GM06990 (cell line): Measurements from ENCODE around the gene SLC6A18.

Experiments used
- DNase-seq: peaks from one replicate; pipeline ENCODE4 v3.0.0-alpha.2; 2011; ENCODE audit not compliant: insufficient read length; ENCODE audit errors: extremely low read depth
- H3K27me3 ChIP-seq: replicated peaks from 2 replicates; pipeline ENCODE4 v1.6.0; 2011; ENCODE audit warnings: low read length; ENCODE audit not compliant: control insufficient read depth, insufficient read depth
- H3K36me3 ChIP-seq: 2 replicates; pipeline ENCODE4 v1.5.1; 2011; ENCODE audit warnings: low read length; ENCODE audit not compliant: control insufficient read depth, insufficient read depth
- H3K4me3 ChIP-seq: replicated peaks from 2 replicates; pipeline ENCODE4 v1.5.1; 2011; ENCODE audit warnings: low read depth, mild to moderate bottlenecking, control low read depth, low read length
- TF ChIP-seq, protein P1 (sequence below): IDR thresholded peaks from 2 replicates; pipeline ENCODE4 v1.5.1; 2011; ENCODE audit warnings: low read length, control low read depth, mild to moderate bottlenecking, inconsistent platforms; ENCODE audit not compliant: insufficient read depth, poor library complexity, severe bottlenecking

Gene SLC6A18

DNA sequence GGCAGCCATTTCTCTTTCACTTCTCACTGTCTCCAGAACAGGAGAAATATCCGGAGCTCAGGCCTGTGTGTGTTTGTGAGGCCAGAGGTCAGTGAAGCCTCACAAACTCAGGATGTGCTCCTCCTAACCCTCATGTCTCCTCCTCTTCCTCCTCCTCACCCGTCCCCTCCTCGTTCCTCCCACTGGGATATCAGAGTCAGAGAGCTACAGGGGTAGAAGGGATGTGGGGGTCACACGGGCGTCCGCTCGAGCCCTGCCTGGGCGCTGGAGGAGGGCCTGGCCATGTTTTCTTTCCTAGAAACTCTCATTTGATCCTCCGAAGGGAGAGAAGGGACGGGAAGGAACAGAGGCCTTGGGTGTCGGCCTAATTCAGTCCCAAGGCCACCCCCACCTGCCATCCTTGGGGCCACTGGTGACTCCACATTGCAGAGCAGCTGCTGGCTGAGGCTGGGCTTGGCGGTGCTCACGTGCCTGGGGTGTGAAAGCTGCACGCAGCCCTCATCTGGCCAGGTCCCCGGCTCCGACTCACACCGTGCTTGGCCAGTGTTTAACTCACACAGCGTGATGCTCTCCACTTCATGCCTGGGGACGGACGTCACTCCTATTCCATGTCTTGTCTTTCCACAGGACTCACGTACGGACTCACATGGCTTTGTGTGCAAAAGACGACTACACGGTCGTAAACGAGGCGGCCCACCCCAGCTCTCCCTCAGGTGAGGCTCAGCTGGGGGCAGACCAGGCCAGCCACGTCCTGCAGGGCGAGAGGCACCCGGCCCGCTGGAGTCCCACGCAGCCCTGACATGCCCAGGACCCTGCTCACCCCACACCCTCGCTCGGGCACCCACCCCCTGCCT lies 46.4 kb upstream of the SLC6A18 start:
- no peaks in the 10 kb centered on the region for H3K36me3 ChIP-seq
- no peaks in the 10 kb centered on the region; the same call in 1 of the 2 replicates for H3K27me3 ChIP-seq
- TF ChIP-seq, protein P1, sequence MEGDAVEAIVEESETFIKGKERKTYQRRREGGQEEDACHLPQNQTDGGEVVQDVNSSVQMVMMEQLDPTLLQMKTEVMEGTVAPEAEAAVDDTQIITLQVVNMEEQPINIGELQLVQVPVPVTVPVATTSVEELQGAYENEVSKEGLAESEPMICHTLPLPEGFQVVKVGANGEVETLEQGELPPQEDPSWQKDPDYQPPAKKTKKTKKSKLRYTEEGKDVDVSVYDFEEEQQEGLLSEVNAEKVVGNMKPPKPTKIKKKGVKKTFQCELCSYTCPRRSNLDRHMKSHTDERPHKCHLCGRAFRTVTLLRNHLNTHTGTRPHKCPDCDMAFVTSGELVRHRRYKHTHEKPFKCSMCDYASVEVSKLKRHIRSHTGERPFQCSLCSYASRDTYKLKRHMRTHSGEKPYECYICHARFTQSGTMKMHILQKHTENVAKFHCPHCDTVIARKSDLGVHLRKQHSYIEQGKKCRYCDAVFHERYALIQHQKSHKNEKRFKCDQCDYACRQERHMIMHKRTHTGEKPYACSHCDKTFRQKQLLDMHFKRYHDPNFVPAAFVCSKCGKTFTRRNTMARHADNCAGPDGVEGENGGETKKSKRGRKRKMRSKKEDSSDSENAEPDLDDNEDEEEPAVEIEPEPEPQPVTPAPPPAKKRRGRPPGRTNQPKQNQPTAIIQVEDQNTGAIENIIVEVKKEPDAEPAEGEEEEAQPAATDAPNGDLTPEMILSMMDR: no peak
- no peak for DNase-seq
- no peak overlapping the region for H3K4me3 ChIP-seq

DNA sequence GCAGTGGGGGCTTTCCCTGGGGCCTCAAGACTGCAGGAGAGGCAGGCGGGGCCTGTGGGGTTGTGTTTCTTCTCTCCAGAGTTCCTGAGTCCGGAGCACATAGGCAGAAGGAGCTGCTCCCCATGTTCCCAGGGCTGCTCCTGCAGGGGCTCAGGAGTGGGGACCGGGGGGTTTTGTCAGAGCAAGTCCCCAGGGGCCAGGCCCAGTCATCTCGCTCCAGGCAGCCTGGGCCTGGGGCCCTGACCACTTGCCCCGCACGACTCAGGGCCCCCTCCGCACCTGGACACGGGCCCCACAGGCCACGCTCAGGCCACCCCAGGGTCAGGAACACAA lies 45.8 kb upstream of the SLC6A18 start:
- Histone ChIP-seq H3K4me3 (no peak overlapping the region), H3K36me3 (no peaks in the 10 kb centered on the region), H3K27me3 (no peaks in the 10 kb centered on the region; the same call in 1 of the 2 replicates)
- no peak for DNase-seq
- TF ChIP-seq, protein P1: no peak

DNA sequence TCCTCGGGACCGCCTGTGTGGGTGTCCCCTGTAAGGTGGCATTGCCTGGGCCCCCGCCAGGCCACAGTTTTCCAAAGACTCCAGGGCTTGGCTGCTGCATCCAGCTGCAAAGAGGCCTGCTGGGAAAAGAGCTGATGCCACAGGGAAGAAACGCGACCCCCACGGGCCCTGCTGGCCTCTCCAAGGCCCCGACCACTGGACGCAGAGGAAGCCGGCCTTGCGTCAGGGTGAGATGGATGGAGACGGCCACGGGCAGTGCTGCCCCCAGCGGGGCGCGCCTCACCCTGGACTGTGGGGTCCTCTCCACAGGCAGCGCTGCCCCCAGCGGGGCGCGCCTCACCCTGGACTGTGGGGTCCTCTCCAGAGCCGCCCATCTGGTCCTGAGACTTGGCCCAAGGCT lies 45.1 kb upstream of the SLC6A18 start:
- no peak for DNase-seq
- TF ChIP-seq, protein P1: no peak
- Histone ChIP-seq H3K36me3 (no peaks in the 10 kb centered on the region), H3K27me3 (no peaks in the 10 kb centered on the region; the same call in 1 of the 2 replicates), H3K4me3 (no peak overlapping the region)

DNA sequence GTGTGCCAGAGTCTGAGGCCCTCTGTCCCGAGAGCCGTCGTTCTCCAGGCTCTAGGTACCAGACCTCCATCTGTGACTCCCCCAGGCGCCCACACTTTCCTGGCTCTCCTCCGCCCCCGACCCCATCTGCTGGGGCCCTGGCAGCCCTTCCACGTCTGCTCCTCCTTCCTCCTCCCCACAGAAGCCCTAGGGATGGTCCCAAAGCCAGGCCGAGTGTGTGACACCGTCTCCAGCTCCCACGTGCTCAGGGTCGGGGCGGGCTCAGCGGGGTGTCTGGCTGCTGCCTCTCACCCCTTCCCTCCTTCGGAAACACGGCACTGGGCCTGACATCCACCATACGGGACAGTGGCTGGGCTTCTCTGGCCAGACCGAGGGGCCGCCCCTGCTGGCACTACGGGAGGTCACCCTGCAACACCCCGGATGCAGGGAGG lies 44.3 kb upstream of the SLC6A18 start:
- H3K4me3 ChIP-seq: no peak overlapping the region
- H3K36me3 ChIP-seq: no peaks in the 10 kb centered on the region
- no peaks in the 10 kb centered on the region; the same call in 1 of the 2 replicates for H3K27me3 ChIP-seq
- TF ChIP-seq, protein P1: no peak
- DNase-seq: no peak

DNA sequence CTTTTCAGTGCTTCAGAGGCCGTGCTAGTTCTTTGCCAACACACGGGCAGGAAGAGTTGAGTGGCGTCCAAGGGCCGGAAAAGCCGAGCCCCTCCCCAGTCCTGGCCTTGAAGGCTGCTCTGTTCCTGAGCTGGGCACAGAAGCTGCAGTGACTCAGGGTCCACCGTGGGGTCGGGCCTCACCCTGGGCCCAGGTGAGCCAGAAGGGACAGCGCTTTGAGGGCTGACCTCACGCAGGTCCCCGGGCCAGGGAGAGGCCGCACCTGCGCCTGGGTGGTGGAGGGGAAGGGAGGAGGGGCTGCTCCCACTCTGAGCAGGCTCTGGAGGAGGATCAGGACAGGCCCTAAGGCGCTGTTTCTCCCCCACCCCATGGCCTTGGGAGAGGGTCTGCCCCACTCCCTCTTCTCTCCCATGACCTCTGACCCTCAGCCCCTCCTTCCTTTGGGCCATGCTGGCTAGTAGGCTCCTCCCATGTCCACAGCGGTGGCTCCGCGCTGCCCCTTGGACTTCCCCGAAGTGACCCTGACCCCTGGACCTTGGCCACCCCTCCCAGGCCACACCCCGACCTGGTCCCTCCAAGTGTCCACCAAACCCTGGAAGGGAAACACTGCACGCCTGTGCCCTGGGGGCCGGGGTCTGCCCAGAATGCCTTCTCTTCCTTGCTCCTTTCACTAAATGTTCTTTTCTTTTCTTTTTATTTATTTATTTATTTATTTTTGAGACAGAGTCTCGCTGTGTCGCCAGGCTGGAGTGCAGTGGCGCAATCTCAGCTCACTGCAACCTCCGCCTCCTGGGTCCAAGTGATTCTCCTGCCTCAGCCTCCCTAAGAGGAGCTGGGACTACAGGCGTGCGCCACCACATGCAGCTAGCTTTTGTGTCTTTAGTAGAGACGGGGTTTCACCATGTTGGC lies 43.5 kb upstream of the SLC6A18 start:
- TF ChIP-seq, protein P1: no peak
- DNase-seq: no peak

More for the DNA sequence above, 43.5 kb upstream of the SLC6A18 start:
- no peaks in the 10 kb centered on the region; the same call in 1 of the 2 replicates for H3K27me3 ChIP-seq
- H3K4me3 ChIP-seq: no peak overlapping the region
- no peaks in the 10 kb centered on the region for H3K36me3 ChIP-seq
